ENCODE measurements around the gene C3AR1.
"Not testable (repeated sequence)": the region's sequence is repeated elsewhere in the genome, so short reads cannot be mapped to it uniquely, and the experiment has no call there.

The C3AR1 gene

GRCh38 chr12:8088574-8088973 lies 22.4 kb upstream of the C3AR1 start:
- Histone ChIP-seq H3K27me3 (ENCODE audit: insufficient read depth, poor library complexity, severe bottlenecking) (no peaks in the 10 kb centered on the region), H3K27ac (replicated peaks) (peak overlapping the region; percentile 30), H3K4me3 (replicated peaks; ENCODE audit: insufficient read depth, low read length) (no peak overlapping the region)
- DNase-seq (ENCODE audit: low read depth in 1 of 2, low spot score in 1 of 2): peak; percentile 32 to 45
- no peak for TF ChIP-seq REST (IDR thresholded peaks at IDR 0.05; ENCODE audit: insufficient replicate concordance, low read depth)
- no peak for TF ChIP-seq CTCF (IDR thresholded peaks at IDR 0.05; ENCODE audit: insufficient read depth, low read length)
- TF ChIP-seq POLR2AphosphoS5 (IDR thresholded peaks at IDR 0.05; ENCODE audit: low read depth): no peak
- no peak for TF ChIP-seq GABPA (IDR thresholded peaks at IDR 0.05; ENCODE audit: low read depth)
- no peak; the same call in 1 of the 2 replicates for TF ChIP-seq SPI1 (IDR thresholded peaks at IDR 0.05; ENCODE audit: borderline replicate concordance, low read depth)

- DNase-seq (ENCODE audit: low read depth in 1 of 2, low spot score in 1 of 2): no peak
- Histone ChIP-seq H3K27ac (replicated peaks) (peak overlapping the region; percentile 30; the same call in 1 of the 2 replicates), H3K27me3 (ENCODE audit: insufficient read depth, poor library complexity, severe bottlenecking) (no peaks in the 10 kb centered on the region), H3K4me3 (replicated peaks; ENCODE audit: insufficient read depth, low read length) (no peak overlapping the region)
- TF ChIP-seq POLR2AphosphoS5 (IDR thresholded peaks at IDR 0.05; ENCODE audit: low read depth): no peak
- TF ChIP-seq GABPA (IDR thresholded peaks at IDR 0.05; ENCODE audit: low read depth): no peak
Measured at GRCh38 chr12:8087666-8088065, 21.5 kb upstream of the C3AR1 start.

GRCh38 chr12:8084351-8084750 lies 18.2 kb upstream of the C3AR1 start:
- H3K27ac ChIP-seq (replicated peaks); H3K27me3 ChIP-seq (ENCODE audit: insufficient read depth, poor library complexity, severe bottlenecking); H3K4me3 ChIP-seq (replicated peaks; ENCODE audit: insufficient read depth, low read length); DNase-seq (ENCODE audit: low read depth in 1 of 2, low spot score in 1 of 2): not testable (repeated sequence)
- TF ChIP-seq POLR2AphosphoS5 (IDR thresholded peaks at IDR 0.05; ENCODE audit: low read depth): 0 out of 2 replicates have a peak, but pooled peaks have one; percentile 22

- Histone ChIP-seq H3K27me3 (ENCODE audit: insufficient read depth, poor library complexity, severe bottlenecking) (no peaks in the 10 kb centered on the region), H3K27ac (replicated peaks) (peak overlapping the region; percentile 86), H3K4me3 (replicated peaks; ENCODE audit: insufficient read depth, low read length) (peak overlapping the region; percentile 82)
- no peak for TF ChIP-seq GABPA (IDR thresholded peaks at IDR 0.05; ENCODE audit: low read depth)
- TF ChIP-seq REST (IDR thresholded peaks at IDR 0.05; ENCODE audit: insufficient replicate concordance, low read depth): no peak
- no peak for TF ChIP-seq SPI1 (IDR thresholded peaks at IDR 0.05; ENCODE audit: borderline replicate concordance, low read depth)
- TF ChIP-seq CTCF (IDR thresholded peaks at IDR 0.05; ENCODE audit: insufficient read depth, low read length): no peak
- TF ChIP-seq POLR2AphosphoS5 (IDR thresholded peaks at IDR 0.05; ENCODE audit: low read depth): no peak
- DNase-seq (ENCODE audit: low read depth in 1 of 2, low spot score in 1 of 2): no peak
Measured at GRCh38 chr12:8082808-8083100, 16.6 kb upstream of the C3AR1 start.

- peak overlapping the region; percentile 82 for H3K4me3 ChIP-seq (replicated peaks; ENCODE audit: insufficient read depth, low read length)
- H3K27me3 ChIP-seq (ENCODE audit: insufficient read depth, poor library complexity, severe bottlenecking): no peaks in the 10 kb centered on the region
- TF ChIP-seq REST (IDR thresholded peaks at IDR 0.05; ENCODE audit: insufficient replicate concordance, low read depth) (no peak), GABPA (IDR thresholded peaks at IDR 0.05; ENCODE audit: low read depth) (no peak), CTCF (IDR thresholded peaks at IDR 0.05; ENCODE audit: insufficient read depth, low read length) (no peak), POLR2AphosphoS5 (IDR thresholded peaks at IDR 0.05; ENCODE audit: low read depth) (no peak), SPI1 (IDR thresholded peaks at IDR 0.05; ENCODE audit: borderline replicate concordance, low read depth) (no peak)
- DNase-seq (ENCODE audit: low read depth in 1 of 2, low spot score in 1 of 2): no peak
- peak overlapping the region; percentile 86 for H3K27ac ChIP-seq (replicated peaks)
Measured at GRCh38 chr12:8081251-8081920, 15.2 kb upstream of the C3AR1 start.
